Measurements from ENCODE around the gene PPFIA4.
A peak's percentile ranks its signal among the peaks of the same experiment; 100 is the strongest.
"Not testable (repeated sequence)": the region's sequence is repeated elsewhere in the genome, so short reads cannot be mapped to it uniquely, and the experiment has no call there.

Gene PPFIA4

GRCh38 chr1:203001986-203002385, 24.3 kb upstream of the PPFIA4 start:
- no peak for TF ChIP-seq CTCF (IDR thresholded peaks at IDR 0.05; ENCODE audit: insufficient read depth, low read depth, low read length, missing control alignments)
- H3K4me3 ChIP-seq (ENCODE audit: low read length) = no peak overlapping the region
- no peak for DNase-seq (ENCODE audit: low read depth)

- no peak overlapping the region for H3K4me3 ChIP-seq (ENCODE audit: low read length)
- no peak for DNase-seq (ENCODE audit: low read depth)
- TF ChIP-seq CTCF (IDR thresholded peaks at IDR 0.05; ENCODE audit: insufficient read depth, low read depth, low read length, missing control alignments) = no peak
Measured at GRCh38 chr1:203002951-203003350, 23.3 kb upstream of the PPFIA4 start.

- not testable (repeated sequence) for DNase-seq (ENCODE audit: low read depth); H3K4me3 ChIP-seq (ENCODE audit: low read length)
Measured at GRCh38 chr1:203005395-203006142, 20.7 kb upstream of the PPFIA4 start.

- no peak for TF ChIP-seq CTCF (IDR thresholded peaks at IDR 0.05; ENCODE audit: insufficient read depth, low read depth, low read length, missing control alignments)
- H3K4me3 ChIP-seq (ENCODE audit: low read length) = peak within 1 kb of the TSS; percentile 66
- DNase-seq (ENCODE audit: low read depth) = peak; percentile 98
Measured at GRCh38 chr1:203006948-203007871, 19.1 kb upstream of the PPFIA4 start, which contains the start of gene TMEM183A. TMEM183A (plus strand) TSS chr1:203007374; CDS start chr1:203007466, 92 bp downstream.

- TF ChIP-seq CTCF (IDR thresholded peaks at IDR 0.05; ENCODE audit: insufficient read depth, low read depth, low read length, missing control alignments) = no peak
- H3K4me3 ChIP-seq (ENCODE audit: low read length) = no peak overlapping the region
- no peak for DNase-seq (ENCODE audit: low read depth)
Measured at GRCh38 chr1:203009185-203009584, 17.1 kb upstream of the PPFIA4 start.

- H3K4me3 ChIP-seq (ENCODE audit: low read length) = no peak overlapping the region
- no peak for TF ChIP-seq CTCF (IDR thresholded peaks at IDR 0.05; ENCODE audit: insufficient read depth, low read depth, low read length, missing control alignments)
- DNase-seq (ENCODE audit: low read depth) = no peak
Measured at GRCh38 chr1:203011582-203011981, 14.7 kb upstream of the PPFIA4 start.

- no peak for DNase-seq (ENCODE audit: low read depth)
- H3K4me3 ChIP-seq (ENCODE audit: low read length) = no peak overlapping the region
- TF ChIP-seq CTCF (IDR thresholded peaks at IDR 0.05; ENCODE audit: insufficient read depth, low read depth, low read length, missing control alignments) = no peak
Measured at GRCh38 chr1:203017061-203017460, 9.2 kb upstream of the PPFIA4 start.

Measured in epithelial cell of esophagus (primary cell).